Measurements from ENCODE around the gene SPINDOC.
"Not testable (repeated sequence)": the region's sequence is repeated elsewhere in the genome, so short reads cannot be mapped to it uniquely, and the experiment has no call there.

Gene SPINDOC

DNA sequence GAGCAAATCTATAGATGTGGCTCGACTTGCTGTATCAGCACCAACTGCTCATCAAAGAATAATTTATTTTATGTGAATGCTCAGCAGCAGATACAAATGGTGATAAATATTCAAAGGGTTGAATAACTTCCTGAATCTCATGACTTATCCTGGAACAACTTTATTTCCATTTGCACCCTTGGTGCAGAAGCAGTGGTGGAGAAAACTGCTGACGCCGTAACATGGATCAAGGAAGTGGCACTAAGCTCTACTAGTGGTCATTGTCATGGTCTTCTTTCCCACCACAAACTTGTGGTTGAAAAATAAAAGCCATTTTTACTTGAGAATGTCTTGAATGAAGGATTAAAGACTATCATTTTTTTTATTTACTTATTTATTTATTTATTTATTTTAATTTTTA is 40.2 kb downstream of the SPINDOC start:
- TF ChIP-seq, protein P1, sequence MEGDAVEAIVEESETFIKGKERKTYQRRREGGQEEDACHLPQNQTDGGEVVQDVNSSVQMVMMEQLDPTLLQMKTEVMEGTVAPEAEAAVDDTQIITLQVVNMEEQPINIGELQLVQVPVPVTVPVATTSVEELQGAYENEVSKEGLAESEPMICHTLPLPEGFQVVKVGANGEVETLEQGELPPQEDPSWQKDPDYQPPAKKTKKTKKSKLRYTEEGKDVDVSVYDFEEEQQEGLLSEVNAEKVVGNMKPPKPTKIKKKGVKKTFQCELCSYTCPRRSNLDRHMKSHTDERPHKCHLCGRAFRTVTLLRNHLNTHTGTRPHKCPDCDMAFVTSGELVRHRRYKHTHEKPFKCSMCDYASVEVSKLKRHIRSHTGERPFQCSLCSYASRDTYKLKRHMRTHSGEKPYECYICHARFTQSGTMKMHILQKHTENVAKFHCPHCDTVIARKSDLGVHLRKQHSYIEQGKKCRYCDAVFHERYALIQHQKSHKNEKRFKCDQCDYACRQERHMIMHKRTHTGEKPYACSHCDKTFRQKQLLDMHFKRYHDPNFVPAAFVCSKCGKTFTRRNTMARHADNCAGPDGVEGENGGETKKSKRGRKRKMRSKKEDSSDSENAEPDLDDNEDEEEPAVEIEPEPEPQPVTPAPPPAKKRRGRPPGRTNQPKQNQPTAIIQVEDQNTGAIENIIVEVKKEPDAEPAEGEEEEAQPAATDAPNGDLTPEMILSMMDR (IDR thresholded peaks at IDR 0.05; ENCODE audit: low read depth, low read length, missing control alignments) = no peak
- H3K4me3 ChIP-seq (replicated peaks; ENCODE audit: low read depth, low read length) = no peak overlapping the region
- no peak for DNase-seq (ENCODE audit: extremely low read depth, low read depth)

DNA sequence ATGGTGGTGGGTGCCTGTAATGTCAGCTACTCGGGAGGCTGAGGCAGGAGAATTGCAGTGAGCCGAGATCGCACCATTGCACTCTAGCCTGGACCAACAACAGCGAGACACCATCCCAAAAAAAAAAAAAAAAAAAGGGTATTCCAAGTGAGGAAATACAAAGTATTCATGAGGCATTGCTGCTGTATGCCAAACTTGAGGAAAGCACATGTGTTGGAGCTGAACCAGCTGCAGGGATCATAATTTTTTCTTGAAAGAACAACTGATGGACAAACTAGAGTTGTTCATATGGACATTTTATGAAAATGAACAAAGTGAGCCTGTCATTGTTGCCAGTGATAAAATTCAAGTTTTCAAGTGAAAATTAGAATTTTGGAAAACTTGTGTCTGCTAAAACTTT is 41.4 kb downstream of the SPINDOC start:
- no peak for DNase-seq (ENCODE audit: extremely low read depth, low read depth)
- no peak overlapping the region for H3K4me3 ChIP-seq (replicated peaks; ENCODE audit: low read depth, low read length)
- TF ChIP-seq, protein P1 (IDR thresholded peaks at IDR 0.05; ENCODE audit: low read depth, low read length, missing control alignments) = no peak

DNA sequence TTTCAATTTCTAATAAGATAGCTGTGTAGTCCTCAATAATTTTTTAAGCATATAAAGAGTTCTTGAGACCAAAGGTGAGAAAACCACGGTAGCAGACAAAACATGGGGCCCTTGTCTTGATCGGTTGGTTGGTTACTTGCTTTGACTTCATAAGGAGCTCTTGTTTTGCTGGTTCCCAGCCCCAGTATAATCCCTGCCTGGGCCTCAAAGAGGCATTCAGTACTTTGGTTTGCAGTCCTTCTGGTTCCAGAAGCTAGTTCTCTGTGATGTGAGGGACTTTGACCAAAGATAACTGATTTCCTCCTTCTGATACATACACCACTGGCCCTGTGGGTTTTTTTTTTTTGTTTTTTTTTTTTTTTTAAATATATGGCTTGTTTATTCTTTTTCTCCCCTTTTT is 42.7 kb downstream of the SPINDOC start:
- no peak overlapping the region for H3K4me3 ChIP-seq (replicated peaks; ENCODE audit: low read depth, low read length)
- TF ChIP-seq, protein P1 (IDR thresholded peaks at IDR 0.05; ENCODE audit: low read depth, low read length, missing control alignments) = no peak
- no peak for DNase-seq (ENCODE audit: extremely low read depth, low read depth)

DNA sequence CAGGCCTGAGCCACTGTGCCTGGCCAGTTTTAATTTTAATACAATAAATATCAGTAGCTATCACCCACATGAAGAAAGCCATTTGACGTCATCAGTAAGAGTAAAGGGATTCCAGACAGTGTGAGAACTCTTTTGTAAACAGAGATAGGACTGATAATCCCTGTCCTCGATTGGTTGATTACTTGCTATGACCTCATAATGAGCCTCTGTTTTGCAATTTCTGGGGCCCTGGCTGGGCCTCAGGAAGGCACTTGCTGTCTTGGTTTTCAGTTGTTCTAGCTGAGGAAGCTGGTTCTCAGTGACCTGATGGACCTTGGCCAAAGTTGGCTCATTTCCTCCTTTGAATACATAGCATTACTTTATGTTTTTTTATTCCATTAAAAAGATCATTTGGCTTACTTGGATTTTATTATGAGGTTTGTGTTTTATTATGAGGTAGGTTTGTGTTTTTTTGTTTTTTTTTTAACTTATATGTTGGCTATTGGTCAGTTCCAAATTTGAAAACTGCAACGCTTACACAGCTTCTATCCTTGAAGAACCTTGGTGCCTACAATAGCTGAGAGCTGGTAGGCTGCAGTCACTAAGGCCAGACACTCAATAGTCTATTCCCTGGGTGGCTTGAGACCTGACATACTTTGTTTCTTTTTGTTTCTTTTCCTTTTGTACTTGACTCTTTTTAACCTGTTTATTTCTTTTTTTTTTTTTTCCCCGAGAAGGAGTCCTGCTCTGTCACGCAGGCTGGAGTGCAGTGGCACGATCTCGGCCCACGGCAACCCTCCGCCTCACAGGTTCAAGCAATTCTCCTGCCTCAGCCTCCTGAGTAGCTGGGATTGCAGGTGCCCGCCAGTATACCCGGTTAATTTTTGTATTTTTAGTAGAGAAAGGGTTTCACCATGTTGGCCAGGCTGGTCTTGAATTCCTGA is 45.6 kb downstream of the SPINDOC start:
- H3K4me3 ChIP-seq (replicated peaks; ENCODE audit: low read depth, low read length) = no peak overlapping the region
- TF ChIP-seq, protein P1 (IDR thresholded peaks at IDR 0.05; ENCODE audit: low read depth, low read length, missing control alignments) = no peak
- no peak for DNase-seq (ENCODE audit: extremely low read depth, low read depth)

DNA sequence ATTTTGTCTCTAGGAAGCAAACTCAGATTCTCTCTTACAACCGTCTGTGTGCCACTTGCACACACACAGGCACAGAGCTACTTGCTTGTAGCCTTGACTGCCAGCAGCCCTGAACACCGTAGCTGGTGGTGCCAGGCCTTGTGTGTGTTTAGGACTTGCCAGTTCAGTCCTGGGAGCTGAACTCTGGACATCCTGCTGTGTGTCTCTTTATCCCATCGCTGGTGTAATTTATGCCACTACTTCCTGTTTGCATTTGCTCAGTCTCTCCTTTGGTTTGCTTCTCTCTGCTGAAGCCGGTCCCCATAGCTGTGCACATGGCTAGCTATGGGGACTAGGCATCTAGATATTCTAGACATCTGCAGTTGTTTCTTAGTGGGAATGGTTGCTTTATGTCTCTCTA is 49.7 kb downstream of the SPINDOC start:
- no peak overlapping the region for H3K4me3 ChIP-seq (replicated peaks; ENCODE audit: low read depth, low read length)
- TF ChIP-seq, protein P1 (IDR thresholded peaks at IDR 0.05; ENCODE audit: low read depth, low read length, missing control alignments) = no peak
- no peak for DNase-seq (ENCODE audit: extremely low read depth, low read depth)

DNA sequence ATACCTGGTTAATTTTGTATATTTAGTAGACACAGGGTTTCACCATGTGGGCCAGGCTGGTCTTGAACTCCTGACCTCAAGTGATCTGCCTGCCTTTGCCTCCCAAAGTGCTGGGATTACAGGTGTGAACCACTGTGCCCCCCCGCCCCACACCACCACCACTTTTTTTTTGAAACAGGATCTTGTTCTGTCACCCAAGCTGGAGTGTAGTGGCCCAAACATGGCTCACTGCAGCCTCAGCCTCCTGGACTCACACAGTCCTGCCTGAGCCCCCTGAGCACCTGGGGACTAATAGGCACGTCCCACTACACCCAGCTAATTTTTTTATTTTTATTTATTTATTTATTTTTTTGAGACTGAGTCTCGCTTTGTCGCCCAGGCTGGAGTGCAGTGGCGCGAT is 50.4 kb downstream of the SPINDOC start:
- H3K4me3 ChIP-seq (replicated peaks; ENCODE audit: low read depth, low read length) = not testable (repeated sequence)

DNA sequence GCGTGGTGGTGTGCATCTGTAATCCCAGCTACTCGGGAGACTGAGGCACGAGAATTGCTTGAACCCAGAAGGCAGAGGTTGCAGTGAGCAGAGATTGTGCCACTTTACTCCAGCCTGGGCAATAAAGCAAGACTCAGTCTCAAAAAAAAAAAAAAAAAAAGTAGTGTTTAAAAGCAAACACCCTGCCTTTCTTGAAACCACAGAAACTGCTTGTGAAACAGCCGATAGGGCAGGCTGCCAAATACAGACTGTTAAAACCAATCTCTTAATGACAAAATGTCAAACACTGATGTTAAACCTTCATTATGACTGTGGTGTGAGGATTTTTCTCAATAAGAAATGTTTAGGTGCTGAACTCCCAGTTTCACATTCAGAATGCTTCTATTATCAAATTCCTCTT is 53.0 kb downstream of the SPINDOC start:
- TF ChIP-seq, protein P1 (IDR thresholded peaks at IDR 0.05; ENCODE audit: low read depth, low read length, missing control alignments) = no peak
- DNase-seq (ENCODE audit: extremely low read depth, low read depth) = no peak

More for the DNA sequence above, 50.4 kb downstream of the SPINDOC start:
- not testable (repeated sequence) for DNase-seq (ENCODE audit: extremely low read depth, low read depth)

More for the DNA sequence above, 53.0 kb downstream of the SPINDOC start:
- no peak overlapping the region for H3K4me3 ChIP-seq (replicated peaks; ENCODE audit: low read depth, low read length)
